BJ (cell line): ENCODE measurements around the gene IL3. TPM values are rescaled to one million over a fixed set of nuclear protein-coding genes. Genes with fewer than 3 reads are reported as not detected.

Experiments
- CTCF ChIA-PET: fragments of 350-600 bp; formaldehyde crosslinking; extraction: SDS; loops from one replicate; lab custom pipeline; 2021; ENCODE audit warnings: antibody characterized with exemption, inconsistent platforms; lab: Yijun Ruan, JAX
- POLR2A ChIA-PET: fragments of 300-600 bp; sonication (Branson Sonifier 250); formaldehyde crosslinking; extraction: SDS; loops from one replicate; lab custom pipeline; 2021; ENCODE audit warnings: antibody characterized with exemption; lab: Charles Lee
- DNase-seq: peaks from one replicate; pipeline ENCODE4 v3.0.0-alpha.2; 2011; ENCODE audit warnings: low read depth
- H3K27me3 ChIP-seq: 2 replicates; pipeline ENCODE4 v1.6.0; 2011; ENCODE audit warnings: low read length; ENCODE audit not compliant: control insufficient read depth, insufficient read depth
- H3K36me3 ChIP-seq: 2 replicates; pipeline ENCODE4 v1.5.1; 2011; ENCODE audit warnings: low read length; ENCODE audit not compliant: control insufficient read depth, insufficient read depth
- H3K4me3 ChIP-seq: 2 replicates; pipeline ENCODE4 v1.5.1; 2011; ENCODE audit warnings: low read depth, mild to moderate bottlenecking, control low read depth, low read length
- CTCF ChIP-seq: IDR thresholded peaks from 2 replicates; pipeline ENCODE4 v1.5.1; 2011; ENCODE audit warnings: low read depth, mild to moderate bottlenecking, control low read depth, inconsistent platforms, low read length, moderate library complexity; ENCODE audit not compliant: insufficient read depth
- polyA plus RNA-seq: library from polyadenylated mRNA; depleted of rRNA; stranded (reverse); fragments of >200 nt; gene quantifications from 2 replicates; pipeline ENCODE4 v1.2.3, GENCODE V29; 2011

IL3 gene
- polyA plus RNA-seq, 1 experiment: not detected

GRCh38 chr5:132023258-132024116 is 37.0 kb upstream of the IL3 start:
- H3K36me3 ChIP-seq: no peaks in the 10 kb centered on the region
- no peak for TF ChIP-seq CTCF
- ChIA-PET POLR2A (no interaction called here), CTCF (interaction anchor here (0.6 kb wide), 1 partner anchor 1488 kb away, joined by 4 read pairs; no protein-coding TSS in a partner anchor)
- no peak overlapping the region for H3K4me3 ChIP-seq
- DNase-seq: no peak
- peaks cover 7% of the 10 kb centered on the region for H3K27me3 ChIP-seq

- no peak for TF ChIP-seq CTCF
- Histone ChIP-seq H3K36me3 (no peaks in the 10 kb centered on the region), H3K27me3 (peaks cover 6% of the 10 kb centered on the region), H3K4me3 (no peak overlapping the region)
- no peak for DNase-seq
- CTCF ChIA-PET: no interaction called here
- POLR2A ChIA-PET: no interaction called here
Measured at GRCh38 chr5:132024117-132024435, 36.4 kb upstream of the IL3 start.

DNA sequence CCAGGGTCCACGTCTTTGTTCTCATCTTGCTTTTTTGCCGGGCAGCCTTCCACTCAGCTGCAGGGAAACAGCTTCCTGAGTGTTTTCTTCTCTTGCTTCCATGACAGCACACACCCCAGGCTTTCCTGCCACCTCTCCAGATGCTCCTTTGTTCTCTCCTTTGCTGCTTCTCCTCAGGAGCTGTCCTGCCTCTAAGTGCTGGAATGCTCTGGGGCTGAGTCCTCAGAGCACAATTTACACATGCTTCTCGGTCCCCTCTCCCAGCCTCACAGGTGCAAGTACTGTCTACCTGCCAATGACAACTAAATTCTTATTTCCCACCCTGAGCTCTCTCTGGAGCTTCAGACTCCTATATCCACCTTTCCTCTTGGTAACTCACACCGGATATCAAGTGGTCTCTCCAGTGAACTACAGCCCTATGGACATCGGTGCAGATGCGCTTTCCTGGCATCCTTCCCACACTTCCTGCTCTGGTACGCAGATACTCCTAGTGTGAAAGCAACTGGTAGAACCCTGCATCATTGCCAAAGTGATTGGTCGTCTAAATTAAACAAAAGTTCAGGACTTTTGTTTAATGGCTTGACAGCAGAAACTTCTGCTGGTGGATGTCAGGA is 35.6 kb upstream of the IL3 start:
- ChIA-PET CTCF (no interaction called here), POLR2A (no interaction called here)
- H3K4me3 ChIP-seq: no peak overlapping the region
- H3K36me3 ChIP-seq: no peaks in the 10 kb centered on the region
- no peak for TF ChIP-seq CTCF
- H3K27me3 ChIP-seq: peaks cover 2% of the 10 kb centered on the region; the same call in 1 of the 2 replicates
- DNase-seq: no peak

DNA sequence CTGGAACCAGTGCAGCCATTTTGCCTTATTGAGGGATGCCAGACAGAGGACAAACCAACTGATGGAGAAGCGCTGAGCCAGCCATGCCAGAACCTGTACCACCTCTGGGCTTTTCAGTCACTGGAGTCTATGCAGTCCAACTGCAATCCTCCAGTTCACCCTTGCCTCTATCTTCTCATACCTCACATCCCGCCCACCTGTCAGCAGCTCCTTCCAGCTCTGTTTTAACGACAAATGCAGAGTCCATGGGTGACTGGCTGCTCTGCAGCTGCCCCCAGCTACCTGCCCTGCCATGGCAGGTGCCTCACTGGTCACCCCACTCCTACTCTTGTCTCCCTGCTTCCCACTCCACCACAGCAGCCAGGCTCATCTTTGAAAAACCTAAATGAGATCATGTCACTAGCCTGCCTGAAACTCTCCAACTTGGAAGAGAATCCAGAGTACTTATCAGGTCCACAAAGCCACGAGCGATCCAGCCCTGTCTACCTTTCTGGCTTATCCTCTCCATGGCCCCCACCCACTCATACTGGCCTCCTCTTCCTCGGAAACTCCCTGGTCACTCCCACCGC is 35.0 kb upstream of the IL3 start:
- Histone ChIP-seq H3K4me3 (no peak overlapping the region), H3K36me3 (no peaks in the 10 kb centered on the region), H3K27me3 (peaks cover 5% of the 10 kb centered on the region; the same call in 1 of the 2 replicates)
- TF ChIP-seq CTCF: no peak
- no peak for DNase-seq
- POLR2A ChIA-PET: no interaction called here
- CTCF ChIA-PET: no interaction called here

DNA sequence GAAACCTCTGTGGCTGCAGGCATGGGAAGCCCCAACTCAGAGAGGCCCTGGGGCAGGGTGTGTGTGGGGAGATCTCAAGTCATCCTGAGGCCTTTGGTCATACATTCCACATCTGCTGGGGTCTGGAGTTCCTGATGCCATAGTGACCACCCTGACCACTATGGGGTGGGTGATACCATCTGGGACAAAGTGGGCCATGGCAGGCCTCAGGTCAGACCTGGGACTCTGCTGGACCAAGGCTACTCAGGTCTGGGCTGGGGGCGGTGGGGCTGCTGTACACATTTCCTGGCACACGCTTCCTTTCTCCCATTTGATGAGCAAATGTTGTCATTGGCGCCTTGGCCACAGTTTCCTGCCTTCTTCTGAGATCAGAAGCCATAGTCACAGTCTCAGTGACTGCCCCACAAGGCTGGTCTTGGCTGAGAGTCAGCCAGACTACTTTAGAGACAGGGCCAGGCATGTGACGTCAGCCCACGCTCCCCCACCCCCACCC is 33.9 kb upstream of the IL3 start:
- CTCF ChIA-PET: no interaction called here
- DNase-seq: no peak
- peaks cover 4% of the 10 kb centered on the region for H3K27me3 ChIP-seq
- POLR2A ChIA-PET: no interaction called here
- no peak overlapping the region for H3K4me3 ChIP-seq
- no peaks in the 10 kb centered on the region for H3K36me3 ChIP-seq
- TF ChIP-seq CTCF: no peak
